UCSD-AML1 (cell line): ENCODE measurements around the gene MPHOSPH10.
A peak's percentile ranks its signal among the peaks of the same experiment; 100 is the strongest.
"Not testable (repeated sequence)": the region's sequence is repeated elsewhere in the genome, so short reads cannot be mapped to it uniquely, and the experiment has no call there.

Experiments
- DNase-seq: peaks from one replicate; lab custom pipeline; 2025; ENCODE audit not compliant: unreplicated experiment; lab: John Stamatoyannopoulos, UW

MPHOSPH10 gene

DNA sequence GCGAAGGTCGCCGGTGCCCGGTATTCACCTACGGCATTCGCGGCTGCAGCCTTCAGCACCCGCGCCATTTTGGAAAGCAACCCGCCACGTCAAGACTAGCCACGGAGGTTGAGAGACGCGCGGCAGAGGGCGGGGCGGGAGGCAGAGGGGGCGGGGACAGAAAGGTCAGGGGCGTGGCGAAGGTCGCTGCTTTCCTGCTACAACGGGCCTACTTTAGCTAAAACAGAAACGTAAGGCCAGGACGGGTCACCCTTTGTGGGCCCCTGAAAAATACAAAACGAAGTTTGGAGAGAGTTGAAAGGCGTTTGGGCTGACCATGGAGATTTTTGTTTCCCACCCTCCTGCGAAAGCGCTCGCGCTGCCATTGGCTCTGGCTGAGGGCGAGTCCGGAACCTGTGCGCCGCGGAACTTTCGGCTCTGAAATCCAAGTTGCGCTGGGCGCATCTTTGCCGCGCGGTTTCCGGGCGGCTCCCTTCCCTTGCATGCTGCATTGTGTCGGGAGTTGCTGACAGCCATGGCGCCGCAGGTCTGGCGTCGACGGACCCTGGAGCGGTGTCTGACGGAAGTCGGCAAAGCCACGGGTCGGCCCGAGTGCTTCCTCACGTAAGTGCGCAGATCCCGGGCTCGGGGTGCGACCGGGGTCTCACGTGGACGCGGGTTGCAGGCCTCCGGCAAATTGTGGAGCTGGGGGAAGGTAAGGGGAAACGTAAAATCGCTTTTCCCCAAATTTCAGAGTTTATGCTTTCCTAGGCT lies at the start of gene MPHOSPH10, which contains the start of gene MCEE:
TSS of gene MPHOSPH10 (plus strand) at position 483 of the 753 bp plus-strand sequence. CDS start at position 515, 32 bp downstream.
TSS of gene MCEE (minus strand) at position 78 of the 753 bp plus-strand sequence. CDS start at position 68, 10 bp downstream.
- peak; percentile 94 for DNase-seq

- no peak for DNase-seq
Measured at GRCh38 chr2:71082402-71083252, 47.8 kb upstream of the MPHOSPH10 start.

GRCh38 chr2:71083297-71083696 lies 47.1 kb upstream of the MPHOSPH10 start:
- DNase-seq, result not testable (repeated sequence)

DNA sequence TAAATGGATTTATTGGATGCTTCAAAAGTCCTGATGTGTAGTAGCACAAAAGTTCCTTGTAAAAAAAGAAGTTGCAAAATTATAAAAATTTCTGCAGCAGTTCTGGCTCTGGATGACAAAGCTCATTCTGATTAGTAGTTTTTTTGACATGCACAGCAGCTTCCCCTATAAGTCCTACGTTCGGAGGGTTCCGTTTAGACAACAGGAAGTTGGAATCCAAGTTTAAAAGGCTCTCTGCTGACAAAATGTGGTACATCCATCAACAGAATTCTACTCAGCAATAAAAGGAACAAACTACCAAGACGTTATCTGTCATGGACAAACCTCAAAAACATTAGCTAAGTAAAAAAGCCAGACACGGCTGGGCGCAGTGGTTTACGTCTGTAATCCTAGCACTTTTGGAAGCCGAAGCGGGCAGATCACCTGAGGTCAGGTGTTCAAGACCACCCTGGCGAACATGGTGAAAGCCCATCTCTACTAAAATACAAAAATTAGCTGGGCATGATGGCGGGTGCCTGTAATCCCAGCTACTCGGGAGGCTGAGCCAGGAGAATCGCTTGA lies 46.6 kb upstream of the MPHOSPH10 start:
- not testable (repeated sequence) for DNase-seq

DNA sequence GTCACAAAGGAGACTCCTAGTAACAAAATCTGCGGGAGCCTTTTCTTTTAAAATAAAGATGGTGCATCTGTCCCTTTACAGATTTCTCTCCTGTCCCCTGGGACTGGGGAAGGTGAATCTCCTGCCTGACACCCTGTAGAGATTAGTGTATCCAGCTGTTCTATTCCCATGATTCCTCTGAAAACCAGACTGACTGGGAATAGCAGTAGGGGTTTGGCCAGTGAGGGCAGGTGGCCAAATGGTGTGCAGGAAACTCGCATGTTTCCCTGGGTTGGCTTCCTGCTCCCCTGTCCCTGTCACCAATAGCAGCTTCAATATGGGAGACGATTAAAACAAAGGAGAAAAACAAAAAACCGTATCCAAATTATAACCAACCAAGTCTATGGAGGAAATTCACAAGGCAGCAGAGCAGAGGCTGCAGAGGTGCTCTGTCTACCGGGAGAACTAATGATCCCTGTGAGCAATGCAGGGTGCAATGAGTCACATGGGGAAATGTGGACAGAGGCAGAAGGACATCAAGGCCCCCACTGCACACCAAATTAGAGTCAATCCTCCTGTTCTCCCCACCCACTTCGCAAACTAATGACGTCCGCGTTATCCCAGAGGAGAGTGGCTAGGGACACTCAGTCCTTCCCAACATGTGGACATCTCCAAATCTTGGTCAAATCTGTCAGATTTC lies 45.0 kb upstream of the MPHOSPH10 start:
- not testable (repeated sequence) for DNase-seq

GRCh38 chr2:71089475-71089874 lies 41.0 kb upstream of the MPHOSPH10 start:
- not testable (repeated sequence) for DNase-seq

DNA sequence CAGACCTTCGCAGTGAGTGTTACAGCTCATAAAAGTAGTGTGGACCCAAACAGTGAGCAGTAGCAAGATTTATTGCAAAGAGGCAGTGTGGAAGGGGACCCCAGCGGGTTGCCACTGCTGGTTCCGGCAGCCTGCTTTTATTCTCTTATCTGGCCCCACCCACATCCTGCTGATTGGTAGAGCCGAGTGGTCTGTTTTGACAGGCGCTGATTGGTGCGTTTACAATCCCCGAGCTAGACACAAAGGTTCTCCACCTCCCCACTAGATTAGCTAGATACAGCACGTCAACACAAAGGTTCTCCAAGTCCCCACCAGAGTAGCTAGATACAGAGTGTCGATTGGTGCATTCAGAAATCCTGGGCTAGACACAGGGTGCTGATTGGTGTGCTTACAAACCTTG lies 38.6 kb upstream of the MPHOSPH10 start:
- DNase-seq, result not testable (repeated sequence)

DNA sequence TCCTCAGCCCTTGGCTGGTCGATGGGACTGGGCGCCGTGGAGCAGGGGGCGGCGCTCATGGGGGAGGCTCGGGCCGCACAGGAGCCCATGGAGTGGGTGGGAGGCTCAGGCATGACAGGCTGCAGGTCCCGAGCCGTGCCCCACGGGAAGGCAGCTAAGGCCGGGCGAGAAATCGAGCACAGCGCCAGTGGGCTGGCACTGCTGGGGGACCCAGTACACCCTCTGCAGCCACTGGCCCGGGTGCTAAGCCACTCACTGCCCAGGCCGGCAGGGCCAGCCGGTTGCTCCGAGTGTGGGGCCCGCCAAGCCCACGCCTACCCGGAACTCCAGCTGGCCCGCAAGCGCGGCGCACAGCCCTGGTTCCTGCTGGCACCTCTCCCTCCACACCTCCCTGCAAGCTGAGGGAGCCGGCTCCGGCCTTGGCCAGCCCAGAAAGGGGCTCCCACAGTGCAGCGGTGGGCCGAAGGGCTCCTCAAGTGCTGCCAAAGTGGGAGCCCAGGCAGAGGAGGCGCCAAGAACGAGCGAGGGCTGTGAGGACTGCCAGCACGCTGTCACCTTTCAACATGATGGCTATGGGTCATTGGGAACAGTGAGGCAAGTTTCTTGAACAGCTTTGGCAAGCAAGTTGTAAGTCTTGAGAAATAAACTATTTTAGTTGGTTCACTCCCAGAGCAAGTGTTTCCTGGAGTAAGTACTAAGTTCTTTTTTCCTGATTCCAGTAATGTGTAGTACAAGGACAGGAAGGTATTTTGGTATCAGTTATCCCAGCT lies 37.8 kb upstream of the MPHOSPH10 start:
- DNase-seq, result not testable (repeated sequence)

- DNase-seq, result peak; percentile 48
Measured at GRCh38 chr2:71100195-71100964, 30.1 kb upstream of the MPHOSPH10 start.

- DNase-seq, result no peak
Measured at GRCh38 chr2:71101656-71102055, 28.8 kb upstream of the MPHOSPH10 start.

DNA sequence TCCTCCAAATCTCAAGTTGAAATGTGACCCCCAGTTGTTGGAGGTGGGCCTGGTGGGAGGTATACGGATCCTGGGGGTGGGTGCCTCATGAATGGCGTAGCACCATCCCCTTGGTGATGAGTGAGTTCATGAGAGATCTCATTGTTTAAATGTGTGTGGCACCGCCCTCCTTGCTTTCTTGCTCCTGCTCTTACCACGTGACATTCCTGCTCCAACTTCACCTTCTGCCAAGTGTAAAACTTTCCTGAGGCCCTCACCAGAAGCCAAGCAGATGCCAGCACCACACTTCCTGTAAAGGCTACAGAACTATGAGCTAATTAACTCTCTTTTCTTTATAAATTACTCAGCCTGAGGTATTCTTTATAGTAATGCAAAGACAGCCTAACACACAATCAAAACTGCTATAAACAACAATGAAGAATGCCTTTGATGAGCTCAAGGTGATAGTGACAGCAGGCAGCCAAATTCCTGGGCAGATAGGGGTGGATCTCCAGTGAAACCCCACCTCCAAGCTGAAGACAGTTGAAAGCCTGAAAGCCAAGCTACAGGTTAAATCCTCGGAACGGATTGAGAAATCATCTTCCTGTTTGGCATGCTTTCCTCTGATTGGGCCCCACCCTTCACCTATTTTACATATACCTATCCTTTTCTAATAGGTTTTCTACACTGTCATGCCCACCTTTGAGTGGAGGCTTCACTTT lies 27.3 kb upstream of the MPHOSPH10 start:
- no peak for DNase-seq

DNA sequence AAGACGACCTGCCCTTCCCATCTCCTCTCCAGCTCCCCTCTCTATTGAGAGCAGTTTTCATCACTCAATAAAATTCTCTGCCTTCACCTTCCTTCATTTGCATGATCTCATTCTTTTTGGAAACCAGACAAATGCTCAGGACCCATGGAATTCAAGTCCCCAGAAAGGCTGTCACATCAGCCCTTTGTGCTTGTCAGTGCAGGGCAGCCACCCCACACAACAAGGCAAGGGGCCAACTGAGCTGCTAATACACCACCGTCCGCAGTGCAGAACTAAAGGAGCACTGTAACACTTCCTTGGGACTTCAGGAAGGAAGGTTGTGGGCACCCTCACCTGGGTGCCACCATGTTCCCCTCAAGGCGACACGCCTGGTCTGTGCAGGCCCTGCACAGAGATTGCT lies 26.6 kb upstream of the MPHOSPH10 start:
- no peak for DNase-seq

DNA sequence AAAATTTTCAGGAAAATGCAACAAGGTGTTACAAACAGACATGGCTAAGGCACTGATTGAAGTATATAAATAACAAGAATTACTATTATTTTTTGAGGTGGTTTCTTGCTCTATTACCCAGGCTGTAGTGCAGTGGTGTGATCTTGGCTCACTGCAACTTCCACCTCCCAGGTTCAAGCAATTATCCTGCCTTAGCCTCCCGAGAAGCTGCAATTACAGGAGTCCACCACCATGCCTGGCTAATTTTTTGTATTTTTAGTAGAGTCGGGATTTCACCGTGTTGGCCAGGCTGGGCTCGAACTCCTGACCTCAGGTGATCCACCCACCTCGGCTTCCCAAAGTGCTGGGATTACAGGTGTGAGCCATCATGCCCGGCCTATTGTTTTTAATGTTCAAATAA lies 24.0 kb upstream of the MPHOSPH10 start:
- not testable (repeated sequence) for DNase-seq

GRCh38 chr2:71108091-71108490 lies 22.3 kb upstream of the MPHOSPH10 start:
- DNase-seq, result no peak

DNA sequence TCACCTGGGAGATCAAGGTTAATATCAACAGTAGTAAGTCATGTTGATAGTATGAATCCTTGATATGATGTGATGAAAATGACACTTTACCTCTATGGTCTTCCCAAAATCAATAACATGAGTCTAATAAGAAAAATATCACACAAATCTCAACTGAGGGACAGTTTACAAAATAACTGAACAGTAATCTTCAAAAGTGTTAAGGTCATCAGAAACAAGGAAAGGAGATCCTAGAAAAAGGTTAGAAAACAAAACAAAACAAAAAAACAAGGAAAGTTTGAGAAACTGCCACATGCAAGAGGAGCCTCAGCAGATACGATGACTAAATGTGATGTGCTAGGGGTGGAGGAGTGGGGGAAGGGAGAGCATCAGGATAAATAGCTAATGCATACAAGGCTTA lies 16.6 kb upstream of the MPHOSPH10 start:
- no peak for DNase-seq

DNA sequence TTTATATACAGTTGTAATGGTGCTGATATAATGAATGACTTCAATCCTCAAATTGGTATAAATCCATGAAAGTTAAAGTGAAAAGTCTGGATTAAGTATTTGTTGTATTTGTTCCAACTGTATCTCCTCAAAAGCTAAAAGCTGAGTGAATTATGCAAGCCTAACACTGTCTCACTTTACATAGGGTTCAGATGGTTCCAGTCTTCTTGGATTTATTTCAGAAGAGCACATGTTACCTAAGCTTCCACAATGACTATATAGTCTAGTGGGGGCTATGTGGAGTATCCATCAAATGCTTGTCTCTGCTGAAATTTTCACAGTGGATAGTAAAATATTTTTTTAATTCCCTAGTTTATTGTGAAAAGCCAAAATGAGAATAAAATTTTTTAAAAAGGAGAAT lies 13.4 kb upstream of the MPHOSPH10 start:
- DNase-seq, result no peak

DNA sequence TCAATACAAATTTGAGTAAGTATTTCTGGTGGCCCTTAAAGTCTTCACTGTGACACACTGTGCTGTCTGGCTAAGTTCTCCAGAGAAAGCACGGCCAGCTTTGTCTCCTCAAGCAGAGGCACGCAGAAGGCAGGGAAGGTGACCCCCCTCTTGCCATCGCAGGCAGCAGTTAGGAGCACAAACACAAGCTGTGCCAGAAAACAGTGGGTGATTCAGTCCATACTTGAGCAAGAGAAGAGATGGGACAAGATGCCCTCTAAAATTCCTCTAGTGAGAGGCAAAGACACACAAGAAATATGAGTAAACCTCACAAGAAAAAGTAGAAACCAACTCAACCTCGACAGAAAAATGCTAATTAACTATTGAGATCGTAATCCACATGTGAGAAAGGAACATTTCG lies 10.2 kb upstream of the MPHOSPH10 start:
- DNase-seq, result no peak

- no peak for DNase-seq
Measured at GRCh38 chr2:71121479-71121878, 9.0 kb upstream of the MPHOSPH10 start.
